Measurements from ENCODE around the gene DNAJC11.
A peak's percentile ranks its signal among the peaks of the same experiment; 100 is the strongest.
"Not testable (repeated sequence)": the region's sequence is repeated elsewhere in the genome, so short reads cannot be mapped to it uniquely, and the experiment has no call there.

Gene DNAJC11

DNA sequence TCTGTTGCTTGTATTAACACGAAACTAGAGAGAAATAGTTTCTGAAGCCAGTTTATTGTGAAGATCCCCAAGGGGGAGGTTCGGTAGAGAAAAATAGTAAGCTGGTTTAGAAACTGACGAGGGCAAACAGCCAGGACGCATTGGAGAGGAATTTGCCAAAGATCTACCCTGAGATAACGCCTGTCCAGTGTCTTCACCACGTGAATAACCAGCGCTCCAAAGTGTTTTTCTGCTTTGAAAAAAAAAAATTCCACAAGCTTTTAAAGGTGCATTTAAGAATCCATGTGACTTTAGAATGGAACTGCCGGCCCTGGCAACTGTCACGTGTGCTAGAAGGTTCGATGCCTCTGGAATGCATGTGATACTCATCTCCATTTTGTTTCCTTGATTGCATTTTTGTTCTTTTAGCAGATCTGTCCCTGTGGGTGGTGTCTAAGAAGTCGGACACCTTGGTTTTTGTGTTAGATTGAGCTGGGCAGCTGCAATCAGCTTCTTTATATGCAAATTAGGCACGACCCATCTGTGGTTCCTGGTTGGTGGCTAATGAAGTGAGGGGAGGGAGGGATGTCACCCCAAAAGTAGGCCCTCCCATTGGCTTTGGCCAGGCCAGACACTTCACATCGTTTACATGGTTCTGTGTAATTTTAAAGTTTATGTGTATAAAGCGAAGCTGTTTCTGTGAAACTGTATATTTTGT lies 78.2 kb downstream of the DNAJC11 start:
- no peak for DNase-seq

DNA sequence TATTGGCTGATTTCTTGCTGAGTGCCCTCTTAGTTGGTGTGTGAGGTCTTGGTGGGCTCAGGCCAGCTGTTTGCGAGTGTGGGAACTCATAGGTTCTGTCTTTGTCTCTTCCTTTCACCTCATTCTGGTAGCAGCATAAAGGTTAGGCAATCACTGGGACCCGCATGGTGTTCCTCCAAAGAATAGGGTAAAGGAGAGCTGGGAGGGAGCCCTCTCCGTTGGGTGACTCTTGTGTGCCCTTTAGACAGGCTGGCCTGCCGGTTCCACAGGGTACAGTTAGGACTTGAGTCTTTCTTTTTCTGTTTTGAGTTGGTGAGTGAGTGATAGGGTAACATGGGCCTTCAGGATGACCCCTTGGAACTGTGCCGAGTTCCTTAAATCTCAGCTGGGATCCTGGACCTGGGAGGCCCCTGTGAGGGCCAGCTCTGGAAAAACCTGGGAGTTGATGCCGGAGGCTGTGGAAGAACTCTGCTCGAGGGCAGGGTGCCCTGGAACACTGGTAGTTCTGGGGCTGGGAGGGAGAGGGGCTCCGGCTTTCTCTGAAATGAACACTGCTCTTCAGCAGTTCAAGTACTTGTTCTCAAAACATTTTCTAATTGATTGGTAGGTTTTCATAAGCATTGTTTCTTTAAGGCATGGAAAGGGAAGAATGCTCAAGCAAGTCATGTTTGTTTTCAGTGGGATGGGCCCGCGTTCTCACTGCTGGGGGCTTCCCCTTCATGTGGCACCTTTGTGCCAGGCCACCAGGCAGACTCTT lies 79.0 kb downstream of the DNAJC11 start:
- no peak for DNase-seq

DNA sequence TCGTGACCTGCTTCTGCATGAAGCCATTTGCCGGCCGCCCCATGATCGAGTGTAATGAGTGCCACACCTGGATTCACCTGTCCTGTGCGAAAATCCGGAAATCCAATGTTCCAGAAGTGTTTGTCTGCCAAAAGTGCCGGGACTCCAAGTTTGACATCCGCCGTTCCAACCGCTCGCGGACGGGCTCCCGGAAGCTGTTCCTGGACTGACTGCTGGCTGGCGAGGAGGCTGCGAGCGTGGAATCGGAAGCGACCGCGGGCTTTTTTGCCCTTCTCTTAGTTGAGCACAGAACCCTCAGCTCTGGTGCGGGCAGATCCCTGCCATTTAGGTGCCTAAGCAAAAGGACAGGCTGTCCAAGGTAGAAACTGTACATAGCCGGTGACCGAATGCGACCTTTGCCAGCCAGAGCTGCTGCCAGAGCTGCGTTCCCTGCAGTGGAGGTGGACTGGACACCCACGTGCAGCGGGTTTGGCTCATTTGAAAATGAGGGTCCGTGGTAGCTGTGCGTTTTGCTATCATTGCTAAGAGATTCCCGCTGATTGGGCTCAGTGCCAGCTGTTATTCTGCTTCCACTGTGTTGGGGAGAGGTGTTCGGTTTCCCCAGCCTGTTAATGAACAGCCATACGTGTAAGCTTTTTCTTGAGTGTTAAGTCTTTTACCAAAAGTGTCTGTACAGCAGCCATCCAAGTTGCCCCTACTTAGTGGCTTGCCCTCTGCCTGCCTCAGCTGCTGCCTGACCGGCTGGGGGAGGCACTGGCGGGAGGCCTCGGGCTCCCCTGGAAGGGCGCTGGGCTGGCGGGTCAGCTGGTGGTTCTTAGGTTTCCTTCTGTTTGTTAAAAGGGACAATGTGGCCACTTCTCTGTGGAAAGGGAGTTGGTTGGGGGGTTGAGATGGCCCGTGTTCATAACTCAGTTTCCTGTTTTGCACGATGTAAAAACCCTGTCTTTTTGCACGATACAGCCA lies 79.9 kb downstream of the DNAJC11 start:
- DNase-seq: no peak

DNA sequence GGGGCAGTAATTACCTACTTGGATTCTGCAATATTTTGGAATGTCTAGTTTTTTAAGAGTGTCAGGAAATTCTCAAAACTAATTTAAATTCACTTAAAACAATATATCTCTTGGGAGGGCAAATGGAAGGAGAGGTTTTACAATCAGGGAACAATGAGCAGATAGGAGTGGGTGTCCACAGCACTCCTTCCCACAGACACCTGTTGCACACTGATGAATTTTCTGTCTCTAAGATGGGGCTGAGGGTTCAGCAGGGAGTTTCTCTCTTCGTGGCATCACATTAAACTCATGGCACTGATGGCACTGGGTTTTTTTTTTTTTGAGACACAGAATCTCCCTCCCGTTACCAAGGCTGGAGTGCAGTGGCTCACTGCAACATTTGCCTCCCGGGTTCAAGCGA lies 82.6 kb downstream of the DNAJC11 start:
- DNase-seq: no peak

DNA sequence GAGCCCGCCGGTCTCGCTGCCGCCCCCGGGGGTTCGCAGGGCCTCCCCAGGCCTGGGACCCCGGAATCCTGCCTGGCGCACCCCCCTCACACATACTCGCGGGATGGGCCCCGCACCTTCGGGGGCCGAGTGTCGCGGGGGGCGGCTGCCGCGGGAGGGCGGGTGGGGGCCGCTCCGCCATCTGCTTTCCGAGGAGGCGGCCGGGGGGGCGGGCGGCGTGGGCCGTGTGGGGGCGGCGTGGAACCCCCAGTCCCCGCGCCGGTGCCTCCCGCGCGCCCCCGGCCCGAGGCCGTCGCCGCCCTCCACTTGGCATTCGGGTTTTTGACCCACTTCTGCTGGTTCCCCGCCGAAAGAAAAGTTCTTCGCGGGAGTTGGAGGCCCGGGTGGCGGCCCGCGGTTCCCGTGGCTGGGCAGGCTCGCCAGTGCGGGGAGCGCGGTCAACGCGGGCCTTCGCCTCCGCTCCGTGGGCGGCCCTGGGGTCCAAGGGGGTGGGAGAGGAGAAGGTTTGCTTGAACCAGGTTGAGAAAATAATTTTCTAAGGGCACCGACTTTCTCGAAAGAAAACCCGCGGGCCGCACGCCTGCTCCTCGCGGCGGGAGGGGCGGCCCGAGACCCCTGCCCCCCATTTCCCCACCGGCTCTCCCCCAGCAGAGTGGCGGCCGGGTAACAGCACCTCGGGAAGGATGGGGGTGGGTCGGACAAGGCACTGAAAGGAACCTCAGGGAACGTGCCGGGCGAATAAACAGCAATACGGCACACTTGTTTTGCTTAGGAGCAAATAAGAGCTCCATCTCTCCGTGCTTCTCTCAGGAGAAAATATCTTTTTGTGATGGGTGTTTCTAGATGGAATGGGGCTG lies 86.5 kb downstream of the DNAJC11 start:
- DNase-seq: peak; percentile 14

DNA sequence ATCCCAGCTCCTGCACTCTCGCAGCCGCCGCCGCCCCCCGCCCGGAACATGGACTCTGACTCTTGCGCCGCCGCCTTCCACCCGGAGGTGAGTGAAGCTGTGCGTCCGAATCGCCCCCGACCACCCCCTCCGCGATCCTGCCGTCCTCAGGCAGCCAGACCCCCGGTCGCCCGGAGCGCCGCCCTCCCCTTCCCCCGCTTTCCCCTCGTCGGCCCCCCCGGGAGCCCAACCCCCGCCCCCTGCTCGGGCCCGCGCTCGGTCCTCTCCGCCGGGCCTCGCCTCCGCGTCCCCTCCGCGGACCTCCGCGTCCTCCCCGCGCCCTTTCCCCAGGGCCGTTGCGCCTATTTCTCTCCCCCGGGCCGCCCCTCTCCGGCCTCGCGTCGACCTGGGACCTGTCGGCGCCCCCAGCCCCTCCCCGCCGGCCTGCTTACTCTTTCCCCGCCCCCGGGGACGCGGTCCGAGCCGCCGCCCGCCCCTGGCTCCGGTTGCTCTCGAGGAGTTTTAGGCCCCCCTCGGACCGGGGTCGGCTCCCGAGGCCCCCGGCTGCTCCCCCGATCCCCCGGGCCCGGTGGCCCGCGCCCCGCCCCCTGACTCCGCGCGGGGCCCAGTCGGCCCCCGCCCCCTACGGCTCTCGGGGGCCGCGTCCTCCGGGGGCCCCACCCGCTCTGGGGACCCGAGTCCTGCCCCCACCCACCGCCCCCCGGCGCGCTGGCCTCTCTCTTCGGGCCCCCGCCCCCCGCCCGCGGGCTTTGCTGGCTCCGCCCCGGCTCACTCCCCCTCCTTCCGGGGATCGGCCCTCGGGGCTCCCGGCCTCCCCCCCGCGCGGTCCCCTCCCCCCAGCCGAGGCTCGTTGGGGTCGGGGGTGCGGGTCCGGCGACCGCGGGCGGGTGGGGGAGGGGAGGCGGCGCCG lies 87.3 kb downstream of the DNAJC11 start:
- peak; percentile 63 for DNase-seq

DNA sequence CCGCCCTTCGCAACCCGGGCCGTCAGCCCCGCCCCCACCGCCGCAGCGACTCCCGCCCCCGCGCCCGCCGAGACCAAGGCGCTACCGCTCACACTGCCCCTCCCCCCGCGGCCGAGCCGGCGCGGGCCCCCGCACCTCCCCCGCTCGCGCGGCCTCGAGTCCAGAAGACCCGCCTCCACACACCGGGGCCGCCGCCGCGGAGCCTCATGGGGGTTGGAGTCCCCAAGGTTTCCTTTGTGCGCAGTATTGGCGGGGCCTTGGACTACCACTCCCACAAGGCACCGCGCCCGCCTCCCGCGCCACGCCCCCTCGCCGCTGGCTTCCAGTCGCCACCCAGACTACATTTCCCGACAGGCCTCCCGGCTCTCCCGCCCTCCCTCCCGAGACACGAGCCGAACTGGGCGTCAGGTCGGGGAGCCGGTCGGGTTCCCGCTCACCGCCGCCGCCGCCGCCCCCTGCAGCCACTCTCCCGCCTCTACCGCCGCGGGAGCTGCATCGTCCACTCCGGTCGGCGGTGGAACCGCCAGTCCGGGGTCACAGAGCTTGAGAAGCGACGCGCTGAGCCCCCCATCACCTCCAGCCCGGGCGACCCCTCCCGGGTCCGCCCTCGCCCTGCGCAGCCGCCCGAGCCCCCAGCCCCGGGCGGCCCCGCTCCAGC lies 88.1 kb downstream of the DNAJC11 start, which contains the start of gene PHF13:
Gene PHF13, plus strand, starts transcription at position 371 of the 658 bp plus-strand sequence. CDS start 336 bp downstream, outside the sequence.
- DNase-seq: peak; percentile 100

DNA sequence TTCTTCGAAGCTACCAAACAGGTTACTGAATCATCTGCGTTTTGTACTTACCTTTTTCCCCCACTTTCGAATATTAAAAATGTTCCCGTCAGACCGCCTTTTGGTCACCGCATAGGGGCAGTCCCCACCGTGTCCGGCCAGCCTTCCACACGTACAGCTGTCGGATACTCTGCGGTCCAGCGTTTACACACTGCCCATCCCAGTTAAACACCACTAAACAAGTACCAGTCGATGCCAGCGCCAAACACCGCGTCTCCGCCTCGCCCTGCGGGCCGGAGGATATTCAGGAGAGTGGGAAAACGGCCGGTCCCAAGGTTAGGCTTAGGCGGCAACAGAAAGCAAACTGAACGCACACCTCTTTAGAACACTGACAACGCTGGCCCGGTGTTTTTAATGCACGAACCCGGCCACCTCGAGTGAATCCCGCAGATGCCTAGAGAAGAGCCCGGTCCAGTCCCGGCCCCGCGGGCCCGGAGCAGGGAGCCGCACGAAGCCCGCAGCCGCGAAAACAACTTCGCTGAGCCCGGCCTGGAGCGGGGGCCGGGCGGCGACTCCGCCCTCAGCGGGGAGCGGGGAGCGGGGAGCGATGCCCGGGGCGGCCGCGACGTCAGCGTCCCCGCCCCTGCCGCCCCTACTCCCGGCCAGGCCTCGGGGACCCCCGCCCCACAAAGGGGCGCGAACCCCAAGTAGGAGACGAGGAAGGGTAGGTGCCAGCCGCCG lies 88.8 kb downstream of the DNAJC11 start:
- no peak for DNase-seq

DNA sequence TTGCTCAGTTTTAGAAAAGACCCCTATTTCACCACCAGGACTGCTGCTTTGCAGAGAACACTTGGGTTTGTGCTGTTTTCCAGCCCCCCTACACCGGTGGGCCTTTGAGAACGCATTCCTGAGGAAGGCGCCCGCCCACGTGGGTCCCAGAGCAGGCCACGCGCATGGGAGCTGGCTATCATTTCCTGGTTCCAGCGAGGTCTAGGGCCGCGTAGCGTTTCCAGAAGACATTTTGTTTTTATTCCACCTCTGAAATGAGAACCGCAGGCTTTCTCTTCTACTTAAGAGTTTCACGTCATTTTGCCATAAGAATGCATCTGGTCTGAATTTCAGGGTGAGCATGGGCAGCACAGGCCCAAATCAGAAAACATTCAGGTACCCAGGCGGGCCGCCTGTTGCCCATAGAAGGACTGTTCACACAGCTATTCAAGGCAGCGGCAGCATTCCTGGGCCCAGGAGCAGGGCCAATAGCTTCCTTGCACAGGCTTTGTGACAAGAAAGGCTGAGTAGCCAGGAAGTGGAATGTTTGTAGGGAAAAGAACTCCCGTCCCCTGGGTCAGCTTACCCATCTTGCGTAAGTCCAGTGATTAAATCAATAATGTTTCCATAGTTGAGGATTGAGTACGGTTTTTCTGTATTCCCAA lies 97.6 kb downstream of the DNAJC11 start:
- no peak for DNase-seq

DNA sequence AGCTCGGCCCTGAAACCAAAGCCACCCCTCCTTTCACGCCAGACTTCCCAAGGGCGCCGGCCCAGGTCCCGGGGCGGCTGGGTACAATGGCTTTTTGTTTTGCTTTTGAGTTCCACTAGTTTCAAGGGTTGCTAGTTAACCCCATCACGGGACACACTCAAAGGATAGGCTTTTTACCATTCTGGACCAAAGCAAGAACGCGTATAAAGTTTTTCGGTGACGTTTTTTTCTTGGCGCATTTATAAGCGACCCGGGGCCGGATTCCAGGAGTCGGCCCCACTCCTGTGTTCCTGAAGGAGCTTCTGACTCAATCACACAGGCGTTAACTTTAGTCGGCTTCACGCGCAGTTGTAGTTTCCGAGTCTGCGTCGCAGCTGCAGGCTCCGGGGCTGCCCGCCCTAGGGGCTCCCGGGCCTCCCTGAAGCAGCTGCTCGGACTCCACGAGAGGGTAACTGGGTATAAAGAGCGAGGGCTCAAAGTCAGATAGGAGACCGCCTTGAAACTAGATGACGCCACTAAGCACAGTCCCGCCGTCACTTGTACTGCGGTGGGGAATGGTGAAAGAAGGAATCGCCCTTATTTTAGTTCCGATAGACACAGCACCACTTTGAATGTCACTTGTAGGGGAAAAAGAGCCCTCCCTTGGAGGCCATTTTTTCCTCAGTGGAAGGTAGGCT lies 98.2 kb downstream of the DNAJC11 start:
- DNase-seq: peak; percentile 67

DNA sequence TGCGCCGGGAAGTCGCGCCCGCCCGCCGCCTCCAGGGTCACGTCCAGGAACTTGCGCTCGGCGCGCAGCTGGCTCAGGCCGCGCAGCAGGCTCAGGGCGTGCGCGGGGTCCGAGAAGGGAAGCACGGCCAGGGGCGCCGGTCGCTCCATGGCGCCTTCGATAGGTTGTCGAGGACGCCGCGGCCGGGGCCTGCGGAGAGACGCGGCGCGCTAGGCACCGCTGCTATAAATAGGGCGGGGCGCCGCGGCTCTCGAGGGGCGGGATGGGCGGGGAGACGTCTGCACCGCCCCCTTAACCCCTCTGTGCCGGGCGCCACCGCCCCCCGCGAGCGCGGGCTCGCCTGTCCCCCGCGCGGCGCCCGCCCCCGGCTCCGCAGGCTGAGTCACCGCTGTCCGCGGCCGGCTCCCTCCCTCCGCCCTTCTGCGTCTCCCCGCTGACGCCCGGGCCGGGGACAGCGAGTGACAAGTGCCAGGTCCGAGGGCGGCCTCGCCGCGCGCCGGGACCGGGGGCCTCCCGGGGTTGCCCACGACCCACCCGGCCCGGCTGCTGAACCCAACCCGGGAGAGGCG lies 98.9 kb downstream of the DNAJC11 start, which contains the start of gene KLHL21:
Gene KLHL21, minus strand, starts transcription at position 201 of the 569 bp plus-strand sequence. Its CDS starts 52 bp downstream, at position 149.
- peak; percentile 86 for DNase-seq

DNA sequence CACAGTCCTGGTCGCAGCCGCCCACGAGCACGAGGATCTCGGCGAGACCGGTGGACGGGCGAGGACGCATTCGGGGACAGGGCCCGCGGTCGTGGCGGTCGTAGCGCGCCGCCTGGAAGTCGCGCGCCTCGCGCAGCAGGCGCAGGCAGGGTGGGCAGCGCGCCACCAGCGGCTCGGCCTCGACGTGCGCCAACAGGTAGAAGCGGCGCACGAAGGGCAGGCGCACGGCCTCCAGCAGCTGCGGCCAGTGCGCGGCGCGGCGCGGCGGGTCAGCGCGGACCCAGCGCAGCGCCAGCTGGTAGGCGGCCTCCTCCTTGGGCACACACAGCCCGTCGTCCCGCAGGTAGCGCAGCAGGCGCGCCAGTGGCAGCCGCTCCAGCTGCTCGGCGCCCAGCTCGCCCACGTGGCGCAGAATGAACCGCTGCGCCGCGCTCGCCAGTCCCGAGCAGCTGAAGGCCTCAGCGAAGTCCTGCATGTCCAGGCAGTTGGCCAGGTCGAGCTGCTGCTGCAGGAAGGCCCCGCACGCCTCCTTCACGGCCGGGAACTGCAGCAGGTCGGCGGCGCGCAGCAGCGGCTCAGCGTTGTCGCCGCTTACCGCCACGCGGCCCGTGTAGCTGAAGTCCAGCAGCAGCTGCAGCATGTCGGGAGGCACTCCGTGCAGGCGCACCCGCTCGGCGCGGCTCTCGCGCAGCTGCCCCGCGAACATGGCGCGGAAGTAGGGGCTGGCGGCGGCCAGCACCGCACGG lies 99.5 kb downstream of the DNAJC11 start:
- peak; percentile 28 for DNase-seq

DNA sequence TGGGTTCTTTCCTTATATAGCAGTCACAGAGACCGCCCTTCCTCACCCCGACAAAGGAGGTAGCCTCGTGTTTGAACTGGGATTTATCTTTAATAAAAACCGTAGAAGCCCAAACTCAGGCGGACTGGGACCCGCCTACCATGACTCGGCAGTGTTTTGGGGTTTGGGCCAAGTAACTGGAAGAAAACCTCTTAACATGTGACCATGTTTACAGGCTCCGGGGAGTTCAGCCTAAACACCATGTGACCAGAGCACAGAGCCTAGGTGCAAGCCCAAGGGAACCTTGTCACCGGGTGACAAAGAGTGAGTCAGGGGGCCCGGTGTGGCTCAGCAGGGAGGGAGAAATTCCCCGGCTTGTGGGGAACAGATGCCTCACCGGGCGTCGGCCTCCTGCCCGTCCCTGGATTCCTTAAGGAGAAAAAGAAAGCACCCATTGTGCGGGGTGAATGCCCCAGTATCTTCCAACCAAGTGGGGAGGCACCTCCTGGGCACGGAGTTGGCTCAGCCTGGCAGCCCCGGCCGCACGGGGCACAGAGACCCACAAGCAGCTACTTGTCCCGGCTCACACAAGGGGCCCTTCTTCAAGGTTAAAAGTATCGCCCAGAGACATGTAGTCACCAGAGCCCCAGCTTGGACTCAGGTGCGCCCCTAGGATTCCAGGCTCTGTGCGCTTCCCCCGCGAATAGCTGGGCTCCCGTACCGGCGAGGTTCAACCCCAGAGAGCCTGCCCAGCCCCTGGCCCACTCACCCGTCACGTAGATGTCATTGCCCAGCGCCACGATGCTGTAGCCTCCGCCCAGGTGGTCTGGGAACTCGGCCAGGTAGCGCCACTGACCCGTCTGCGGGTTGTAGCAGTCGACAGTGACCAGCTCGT lies 100.3 kb downstream of the DNAJC11 start:
- DNase-seq: peak; percentile 79

DNA sequence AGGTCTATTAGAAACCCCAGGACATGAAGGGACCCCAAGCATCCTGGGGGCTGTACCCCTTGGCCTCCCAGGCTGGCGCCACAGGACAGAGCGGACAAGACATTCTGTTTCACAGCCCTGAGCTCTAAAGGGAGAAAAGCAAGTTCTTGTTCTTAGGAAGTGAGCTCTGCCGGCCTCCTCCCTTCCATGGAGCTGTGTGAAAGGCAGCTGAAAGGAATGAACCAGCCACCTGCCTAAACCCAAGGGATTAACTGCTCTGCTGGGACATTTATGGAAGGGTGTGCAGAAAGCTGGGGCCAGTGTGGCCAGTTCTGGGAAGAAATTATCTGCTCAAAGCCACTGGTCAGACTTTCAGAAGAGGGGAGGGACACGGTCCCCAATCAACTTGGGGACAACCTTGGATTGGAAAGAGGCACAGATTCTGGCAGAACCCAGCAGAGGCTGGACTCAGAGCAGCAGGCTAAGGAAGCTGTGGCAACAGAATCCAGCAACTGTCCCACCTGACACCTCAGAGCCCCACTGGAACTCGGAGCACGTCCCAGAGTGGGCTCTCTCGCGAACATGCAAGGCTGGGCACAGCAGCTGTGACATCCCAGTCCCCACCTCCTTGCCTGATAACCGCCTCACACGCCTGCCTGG lies 101.1 kb downstream of the DNAJC11 start:
- no peak for DNase-seq

DNA sequence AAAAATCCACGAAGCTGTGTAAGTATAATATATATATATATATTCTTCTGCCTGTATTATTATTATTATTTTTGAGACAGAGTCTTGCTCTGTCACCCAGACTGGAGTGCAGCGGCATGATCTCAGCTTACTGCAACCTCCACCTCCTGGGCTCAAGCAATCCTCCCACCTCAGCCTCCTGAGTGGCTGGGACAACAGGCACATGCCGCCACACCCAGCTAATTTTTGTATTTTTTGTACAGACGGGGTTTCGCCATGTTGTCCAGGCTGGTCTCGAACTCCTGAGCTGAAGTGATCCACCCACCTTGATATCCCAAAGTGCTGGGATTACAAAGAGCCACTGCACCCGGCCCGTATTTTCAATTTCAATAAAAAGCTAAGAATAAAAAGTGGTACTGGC lies 101.6 kb downstream of the DNAJC11 start:
- DNase-seq: not testable (repeated sequence)

All from CD4-positive, alpha-beta T cell treated with Interleukin-10 for 1 hour (primary cell).